Esophagus squamous epithelium (tissue), 4 donors: Measurements from ENCODE around the gene SLC15A4.

Experiments used
- POLR2A ChIP-seq, 4 donors: fragments of 450-650 bp; IDR thresholded peaks; one replicate each; pipeline ENCODE4 v1.6.1; 2017; ENCODE audit warnings: antibody characterized with exemption in 4 of 4, mild to moderate bottlenecking in 4 of 4, moderate library complexity in 3 of 4
- TF ChIP-seq, protein P1 (sequence below), 6 experiments: fragments of 450-650 bp in 4 of 6; fragments of 200-600 bp in 2 of 6; sonication (generic) in 2 of 6; IDR thresholded peaks; one replicate each; pipeline ENCODE4 v1.5.1; 2016 to 2019; ENCODE audit warnings: antibody characterized with exemption in 6 of 6, mild to moderate bottlenecking in 4 of 6, moderate library complexity in 4 of 6

DNA sequence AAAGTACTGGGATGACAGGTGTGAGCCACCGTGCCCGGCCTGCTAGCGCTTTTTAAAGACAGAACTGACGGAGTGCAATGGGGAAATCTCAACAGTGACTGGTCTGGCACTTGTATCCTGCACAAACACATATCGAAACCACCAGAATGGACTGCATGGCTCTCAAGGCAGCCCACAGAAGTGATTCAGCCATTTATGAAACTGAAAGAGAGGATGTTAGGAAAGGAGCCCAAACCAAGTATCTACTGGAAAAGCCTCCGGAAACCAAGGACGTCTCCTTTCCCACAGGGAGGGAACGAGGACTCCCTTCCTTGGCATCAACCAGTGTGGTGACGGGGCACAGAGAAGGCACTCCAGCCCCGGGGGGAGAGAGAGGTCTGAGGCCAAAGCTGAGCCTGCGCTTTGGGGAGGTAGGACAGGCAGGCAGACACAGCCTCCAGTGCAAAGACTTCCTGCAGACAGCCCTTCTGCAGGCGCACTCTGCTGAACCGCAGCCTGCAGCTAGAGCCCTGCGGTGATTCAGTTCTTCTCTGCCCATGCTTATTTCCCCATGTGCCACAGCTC is 16.5 kb downstream of the SLC15A4 start:
- TF ChIP-seq, protein P1, sequence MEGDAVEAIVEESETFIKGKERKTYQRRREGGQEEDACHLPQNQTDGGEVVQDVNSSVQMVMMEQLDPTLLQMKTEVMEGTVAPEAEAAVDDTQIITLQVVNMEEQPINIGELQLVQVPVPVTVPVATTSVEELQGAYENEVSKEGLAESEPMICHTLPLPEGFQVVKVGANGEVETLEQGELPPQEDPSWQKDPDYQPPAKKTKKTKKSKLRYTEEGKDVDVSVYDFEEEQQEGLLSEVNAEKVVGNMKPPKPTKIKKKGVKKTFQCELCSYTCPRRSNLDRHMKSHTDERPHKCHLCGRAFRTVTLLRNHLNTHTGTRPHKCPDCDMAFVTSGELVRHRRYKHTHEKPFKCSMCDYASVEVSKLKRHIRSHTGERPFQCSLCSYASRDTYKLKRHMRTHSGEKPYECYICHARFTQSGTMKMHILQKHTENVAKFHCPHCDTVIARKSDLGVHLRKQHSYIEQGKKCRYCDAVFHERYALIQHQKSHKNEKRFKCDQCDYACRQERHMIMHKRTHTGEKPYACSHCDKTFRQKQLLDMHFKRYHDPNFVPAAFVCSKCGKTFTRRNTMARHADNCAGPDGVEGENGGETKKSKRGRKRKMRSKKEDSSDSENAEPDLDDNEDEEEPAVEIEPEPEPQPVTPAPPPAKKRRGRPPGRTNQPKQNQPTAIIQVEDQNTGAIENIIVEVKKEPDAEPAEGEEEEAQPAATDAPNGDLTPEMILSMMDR (IDR thresholded peaks at IDR 0.05), result no peak
- TF ChIP-seq POLR2A (IDR thresholded peaks at IDR 0.05), result no peak
